OCI-LY7 (cell line): ENCODE measurements around the gene ANKDD1A. TPM values are rescaled to one million over a fixed set of nuclear protein-coding genes. Genes with fewer than 3 reads are reported as not detected.

Experiments used
- BruUV-seq: library from RNA; stranded (reverse); fragments of 400-500 nt; replicated peaks from 2 replicates; lab custom pipeline; 2021; lab: Mats Ljungman, UMichigan
- CTCF ChIA-PET: fragments of 300-600 bp; sonication (Branson Sonifier 250); formaldehyde crosslinking; loops from one replicate; lab custom pipeline; 2022; ENCODE audit warnings: antibody characterized with exemption; ENCODE audit not compliant: unreplicated experiment; lab: Charles Lee
- POLR2A ChIA-PET: fragments of 300-600 bp; sonication (Branson Sonifier 250); formaldehyde crosslinking; loops from one replicate; lab custom pipeline; 2022; ENCODE audit warnings: antibody characterized with exemption; lab: Charles Lee
- DNase-seq: peaks from one replicate; pipeline ENCODE4 v3.0.0-alpha.2; 2015; ENCODE audit warnings: low spot score
- H2AFZ ChIP-seq: fragments of 200-600 bp; sonication (generic), shearing (Covaris generic); 2 replicates; pipeline ENCODE4 v1.6.1; 2014; ENCODE audit warnings: mild to moderate bottlenecking, antibody characterized with exemption, low read length, moderate library complexity
- H3K27ac ChIP-seq: fragments of 200-600 bp; sonication (generic); 2 replicates; pipeline ENCODE4 v1.5.1; 2014; ENCODE audit warnings: mixed run types, low read depth, mild to moderate bottlenecking, moderate library complexity, low read length, inconsistent platforms; ENCODE audit not compliant: poor library complexity, severe bottlenecking
- H3K36me3 ChIP-seq: fragments of 200-600 bp; sonication (generic); 2 replicates; pipeline ENCODE4 v1.6.1; 2014; ENCODE audit warnings: mild to moderate bottlenecking, antibody characterized with exemption, low read length, moderate library complexity, mixed read lengths; ENCODE audit not compliant: insufficient read depth
- H3K4me1 ChIP-seq: fragments of 200-600 bp; sonication (generic); 2 replicates; pipeline ENCODE4 v1.5.1; 2014; ENCODE audit warnings: mild to moderate bottlenecking, low read length; ENCODE audit not compliant: insufficient read depth, poor library complexity, severe bottlenecking
- H3K4me2 ChIP-seq: fragments of 200-600 bp; sonication (generic); 2 replicates; pipeline ENCODE4 v1.6.1; 2014; ENCODE audit warnings: mild to moderate bottlenecking, low read length
- H3K4me3 ChIP-seq: fragments of 200-600 bp; sonication (generic); 2 replicates; pipeline ENCODE4 v1.5.1; 2014; ENCODE audit warnings: mild to moderate bottlenecking, low read depth, low read length; ENCODE audit not compliant: poor library complexity, severe bottlenecking
- H3K79me2 ChIP-seq: fragments of 200-600 bp; sonication (generic); 2 replicates; pipeline ENCODE4 v1.6.1; 2016; ENCODE audit warnings: low read depth, mild to moderate bottlenecking, low read length, moderate library complexity, mixed read lengths; ENCODE audit not compliant: insufficient read depth
- H3K9me2 ChIP-seq: fragments of 200-600 bp; sonication (generic); 2 replicates; pipeline ENCODE4 v1.6.1; 2016; ENCODE audit warnings: mild to moderate bottlenecking, low read length, mixed read lengths; ENCODE audit not compliant: insufficient read depth
- H3K9me3 ChIP-seq: fragments of 200-600 bp; sonication (generic); 2 replicates; pipeline ENCODE4 v1.6.1; 2014; ENCODE audit warnings: mild to moderate bottlenecking, mixed run types, low read length, mixed read lengths
- H4K20me1 ChIP-seq: fragments of 200-600 bp; sonication (generic); 2 replicates; pipeline ENCODE4 v1.6.1; 2014; ENCODE audit warnings: mild to moderate bottlenecking, antibody characterized with exemption, low read length, moderate library complexity, mixed read lengths; ENCODE audit not compliant: insufficient read depth
- CTCF ChIP-seq: fragments of 200-600 bp; sonication (generic); conservative IDR thresholded peaks from 2 replicates; pipeline ENCODE4 v1.5.1; 2014; ENCODE audit warnings: mild to moderate bottlenecking, antibody characterized with exemption, low read length, moderate library complexity, mixed read lengths
- EZH2phosphoT487 ChIP-seq: fragments of 200-600 bp; sonication (generic); IDR thresholded peaks from 2 replicates; pipeline ENCODE4 v1.6.1; 2018; ENCODE audit warnings: low read depth, borderline replicate concordance, mild to moderate bottlenecking, mixed run types, antibody characterized with exemption, low read length, moderate library complexity, mixed read lengths
- intact Hi-C: fragments of 100-400 bp; cut with micrococcal nuclease; formaldehyde crosslinking; loops from one replicate; pipeline ENCODE4 v1.10.0; 2022; ENCODE audit not compliant: unreplicated experiment
- total RNA-seq, 2 experiments: library from RNA; depleted of rRNA in 1 of 2; stranded (reverse); fragments of >200 nt in 1 of 2; shearing (Covaris generic) in 1 of 2; gene quantifications; 2 replicates each; pipeline ENCODE4 v1.2.3, GENCODE V29; 2014 to 2022

Gene ANKDD1A
- total RNA-seq, 2 experiments from 2014 or later = 2.1 to 5.1 TPM

- Histone ChIP-seq H3K36me3 (no peaks in the 10 kb centered on the region), H4K20me1 (no peaks in the 10 kb centered on the region), H3K9me3 (no peaks in the 10 kb centered on the region), H2AFZ (no peak overlapping the region), H3K4me3 (no peak overlapping the region), H3K9me2 (no peaks in the 10 kb centered on the region), H3K27ac (no peak overlapping the region), H3K79me2 (no peaks in the 10 kb centered on the region), H3K4me2 (no peak overlapping the region), H3K4me1 (no peaks in the 10 kb centered on the region)
- ChIA-PET CTCF (no interaction called here), POLR2A (interaction anchor here (0.5 kb wide), 1 partner anchor 606 kb away, joined by 3 read pairs; no protein-coding TSS in a partner anchor)
- DNase-seq = no peak
- no TSS peak for BruUV-seq
- TF ChIP-seq CTCF (no peak), EZH2phosphoT487 (no peak)
- intact Hi-C loops = no loop called here
Observed at GRCh38 chr15:64912379-64913325, 950 bp downstream of the ANKDD1A start.

GRCh38 chr15:64915518-64916227 lies 4.0 kb downstream of the ANKDD1A start:
- intact Hi-C loops = no loop called here
- Histone ChIP-seq H3K9me2 (no peaks in the 10 kb centered on the region), H3K79me2 (no peaks in the 10 kb centered on the region), H3K4me1 (no peaks in the 10 kb centered on the region), H3K27ac (no peak overlapping the region), H4K20me1 (no peaks in the 10 kb centered on the region), H3K36me3 (no peaks in the 10 kb centered on the region), H3K4me2 (no peak overlapping the region), H2AFZ (no peak overlapping the region), H3K9me3 (no peaks in the 10 kb centered on the region), H3K4me3 (no peak overlapping the region)
- BruUV-seq = no TSS peak
- POLR2A ChIA-PET = interaction anchor here (0.7 kb wide), 1 partner anchor 71 kb away, joined by 3 read pairs; no protein-coding TSS in a partner anchor
- DNase-seq = no peak
- TF ChIP-seq CTCF (no peak), EZH2phosphoT487 (no peak)
- CTCF ChIA-PET = no interaction called here
